ENCODE results near the gene SERINC2. TPM values are rescaled to one million over a fixed set of nuclear protein-coding genes. Genes with fewer than 3 reads are reported as not detected.

Gene SERINC2
- total RNA-seq, 1 experiment from 2014 or later: 14.0 TPM

- BruUV-seq (replicated peaks): no TSS peak
- Histone ChIP-seq H3K9me3 (ENCODE audit: control insufficient read depth, insufficient read depth, low read depth, low read length) (no peaks in the 10 kb centered on the region), H3K27me3 (ENCODE audit: control insufficient read depth, insufficient read depth, low read length) (no peaks in the 10 kb centered on the region), H3K36me3 (ENCODE audit: control insufficient read depth, insufficient read depth, low read length) (no peaks in the 10 kb centered on the region), H3K27ac (ENCODE audit: low read length) (no peak overlapping the region), H3K4me3 (ENCODE audit: low read depth in 2 of 2, low read length in 2 of 2) (no peak overlapping the region), H3K4me1 (ENCODE audit: control insufficient read depth, insufficient read depth, low read length) (peaks cover 9% of the 10 kb centered on the region)
- ChIA-PET CTCF (interaction anchor here (1.0 kb wide), 1 partner anchor 126 kb away, joined by 4 read pairs; no protein-coding TSS in a partner anchor), POLR2A (interaction anchor here (0.6 kb wide), 1 partner anchor 710 kb away, joined by 3 read pairs; no protein-coding TSS in a partner anchor)
- no peak for TF ChIP-seq POLR2AphosphoS5 (IDR thresholded peaks at IDR 0.05; ENCODE audit: low read depth, low read length)
- no peak for TF ChIP-seq REST (IDR thresholded peaks at IDR 0.05; ENCODE audit: insufficient read depth in 1 of 2, low read depth in 2 of 2, low read length in 1 of 2)
- TF ChIP-seq TCF7L2 (IDR thresholded peaks at IDR 0.05; ENCODE audit: low read depth, low read length): no peak
- no peak for TF ChIP-seq SIN3A (IDR thresholded peaks at IDR 0.05; ENCODE audit: borderline replicate concordance, insufficient read depth, low read depth, low read length)
- TF ChIP-seq, protein P1, sequence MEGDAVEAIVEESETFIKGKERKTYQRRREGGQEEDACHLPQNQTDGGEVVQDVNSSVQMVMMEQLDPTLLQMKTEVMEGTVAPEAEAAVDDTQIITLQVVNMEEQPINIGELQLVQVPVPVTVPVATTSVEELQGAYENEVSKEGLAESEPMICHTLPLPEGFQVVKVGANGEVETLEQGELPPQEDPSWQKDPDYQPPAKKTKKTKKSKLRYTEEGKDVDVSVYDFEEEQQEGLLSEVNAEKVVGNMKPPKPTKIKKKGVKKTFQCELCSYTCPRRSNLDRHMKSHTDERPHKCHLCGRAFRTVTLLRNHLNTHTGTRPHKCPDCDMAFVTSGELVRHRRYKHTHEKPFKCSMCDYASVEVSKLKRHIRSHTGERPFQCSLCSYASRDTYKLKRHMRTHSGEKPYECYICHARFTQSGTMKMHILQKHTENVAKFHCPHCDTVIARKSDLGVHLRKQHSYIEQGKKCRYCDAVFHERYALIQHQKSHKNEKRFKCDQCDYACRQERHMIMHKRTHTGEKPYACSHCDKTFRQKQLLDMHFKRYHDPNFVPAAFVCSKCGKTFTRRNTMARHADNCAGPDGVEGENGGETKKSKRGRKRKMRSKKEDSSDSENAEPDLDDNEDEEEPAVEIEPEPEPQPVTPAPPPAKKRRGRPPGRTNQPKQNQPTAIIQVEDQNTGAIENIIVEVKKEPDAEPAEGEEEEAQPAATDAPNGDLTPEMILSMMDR (IDR thresholded peaks at IDR 0.05): no peak
- intact Hi-C loops (cut with micrococcal nuclease; ENCODE audit: unreplicated experiment) (loop anchor here (5.0 kb wide), 1 partner anchor 241 kb away; no protein-coding TSS in a partner anchor), in situ Hi-C loops (cut with HindIII; ENCODE audit: low pct_unique_long_range_greater_than_20kb, low sequenced_read_pairs) (no loop called here)
- ATAC-seq (no peak), DNase-seq (ENCODE audit: low read depth, low spot score) (no peak)
Observed at GRCh38 chr1:31423418-31423947, 10.5 kb downstream of the SERINC2 start.

GRCh38 chr1:31424568-31424967, 11.6 kb downstream of the SERINC2 start:
- ATAC-seq (no peak), DNase-seq (ENCODE audit: low read depth, low spot score) (no peak)
- in situ Hi-C loops (cut with HindIII; ENCODE audit: low pct_unique_long_range_greater_than_20kb, low sequenced_read_pairs): no loop called here
- intact Hi-C loops (cut with micrococcal nuclease; ENCODE audit: unreplicated experiment): loop anchor here (5.0 kb wide), 1 partner anchor 242 kb away; no protein-coding TSS in a partner anchor
- no peak overlapping the region for H3K4me3 ChIP-seq (ENCODE audit: low read depth in 2 of 2, low read length in 2 of 2)
- peaks cover 9% of the 10 kb centered on the region for H3K4me1 ChIP-seq (ENCODE audit: control insufficient read depth, insufficient read depth, low read length)
- H3K36me3 ChIP-seq (ENCODE audit: control insufficient read depth, insufficient read depth, low read length): no peaks in the 10 kb centered on the region
- no TSS peak for BruUV-seq (replicated peaks)
- CTCF ChIA-PET: no interaction called here
- H3K27ac ChIP-seq (ENCODE audit: low read length): no peak overlapping the region
- POLR2A ChIA-PET: no interaction called here
- TF ChIP-seq POLR2AphosphoS5 (IDR thresholded peaks at IDR 0.05; ENCODE audit: low read depth, low read length) (no peak), TCF7L2 (IDR thresholded peaks at IDR 0.05; ENCODE audit: low read depth, low read length) (no peak), SIN3A (IDR thresholded peaks at IDR 0.05; ENCODE audit: borderline replicate concordance, insufficient read depth, low read depth, low read length) (no peak), REST (IDR thresholded peaks at IDR 0.05; ENCODE audit: insufficient read depth in 1 of 2, low read depth in 2 of 2, low read length in 1 of 2) (no peak)
- TF ChIP-seq, protein P1 (IDR thresholded peaks at IDR 0.05): no peak
- H3K27me3 ChIP-seq (ENCODE audit: control insufficient read depth, insufficient read depth, low read length): no peaks in the 10 kb centered on the region
- no peaks in the 10 kb centered on the region for H3K9me3 ChIP-seq (ENCODE audit: control insufficient read depth, insufficient read depth, low read depth, low read length)

Measured in Panc1 (cell line).